ENCODE data around the gene EDIL3. TPM values are rescaled to one million over a fixed set of nuclear protein-coding genes. Genes with fewer than 3 reads are reported as not detected.

The EDIL3 gene
- total RNA-seq, 2 donors from 2014 or later = 2.2 to 17.5 TPM

DNA sequence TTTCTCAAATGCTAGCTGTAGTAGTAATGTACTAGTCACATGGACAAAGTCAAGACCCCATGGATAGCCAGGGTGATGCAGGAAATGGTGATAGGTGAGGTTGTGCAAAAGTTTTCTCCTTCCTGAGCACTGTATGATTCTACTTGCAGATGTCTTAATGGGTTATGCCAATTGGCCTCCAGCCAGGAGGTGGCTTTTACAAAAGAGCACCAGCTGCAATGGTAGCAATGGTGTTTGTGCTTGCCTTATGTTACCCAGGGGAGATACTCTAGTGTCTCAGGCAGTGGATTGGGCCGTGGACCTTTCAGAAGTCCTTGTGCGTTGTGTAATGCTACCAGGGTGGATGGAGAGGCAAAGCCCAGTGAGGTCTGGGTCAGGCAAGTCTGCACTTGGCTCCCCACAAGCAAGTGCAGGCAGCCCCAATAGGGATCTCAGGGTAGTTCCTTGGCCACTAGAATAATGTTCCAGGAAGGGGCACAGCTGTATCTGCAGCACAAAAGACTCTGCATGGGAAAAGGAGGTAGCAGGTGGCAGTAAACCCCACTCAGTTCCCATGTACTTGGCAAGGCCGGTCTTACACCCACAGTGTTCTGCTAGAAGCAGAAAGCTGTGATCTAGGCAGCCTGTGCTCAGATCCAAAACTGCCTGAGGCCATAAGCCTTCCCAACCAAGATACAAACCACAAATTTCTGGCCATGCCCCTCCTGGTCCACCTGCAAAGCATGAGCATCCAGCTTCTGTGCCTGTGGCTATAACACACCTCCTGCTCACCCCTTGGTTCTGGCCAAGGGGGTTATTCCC, 46.4 kb upstream of the EDIL3 start:
- 80 to 89% methylated on average over 1 to 3 of the region's 3 CpGs for WGBS, 2 experiments (ENCODE audit: insufficient coverage in 1 of 2, insufficient read length in 1 of 2)
- Mint-ChIP-seq H3K27ac (no peak overlapping the region), H3K4me3 (no peak overlapping the region), H3K9me3 (peaks cover 2% of the 10 kb centered on the region), H3K36me3 (ENCODE audit: low read depth) (no peaks in the 10 kb centered on the region), H3K27me3 (ENCODE audit: insufficient read depth) (no peaks in the 10 kb centered on the region), H3K4me1 (no peaks in the 10 kb centered on the region)
- TF ChIP-seq, protein P1, sequence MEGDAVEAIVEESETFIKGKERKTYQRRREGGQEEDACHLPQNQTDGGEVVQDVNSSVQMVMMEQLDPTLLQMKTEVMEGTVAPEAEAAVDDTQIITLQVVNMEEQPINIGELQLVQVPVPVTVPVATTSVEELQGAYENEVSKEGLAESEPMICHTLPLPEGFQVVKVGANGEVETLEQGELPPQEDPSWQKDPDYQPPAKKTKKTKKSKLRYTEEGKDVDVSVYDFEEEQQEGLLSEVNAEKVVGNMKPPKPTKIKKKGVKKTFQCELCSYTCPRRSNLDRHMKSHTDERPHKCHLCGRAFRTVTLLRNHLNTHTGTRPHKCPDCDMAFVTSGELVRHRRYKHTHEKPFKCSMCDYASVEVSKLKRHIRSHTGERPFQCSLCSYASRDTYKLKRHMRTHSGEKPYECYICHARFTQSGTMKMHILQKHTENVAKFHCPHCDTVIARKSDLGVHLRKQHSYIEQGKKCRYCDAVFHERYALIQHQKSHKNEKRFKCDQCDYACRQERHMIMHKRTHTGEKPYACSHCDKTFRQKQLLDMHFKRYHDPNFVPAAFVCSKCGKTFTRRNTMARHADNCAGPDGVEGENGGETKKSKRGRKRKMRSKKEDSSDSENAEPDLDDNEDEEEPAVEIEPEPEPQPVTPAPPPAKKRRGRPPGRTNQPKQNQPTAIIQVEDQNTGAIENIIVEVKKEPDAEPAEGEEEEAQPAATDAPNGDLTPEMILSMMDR (conservative IDR thresholded peaks at IDR 0.05) = no peak
- no peak for DNase-seq
- Histone ChIP-seq H3K4me1 (ENCODE audit: control insufficient read depth, insufficient read depth, low read length) (no peaks in the 10 kb centered on the region), H3K27me3 (ENCODE audit: control insufficient read depth, insufficient read depth, low read length, poor library complexity, severe bottlenecking) (no peaks in the 10 kb centered on the region), H3K9me3 (ENCODE audit: control insufficient read depth, low read length) (peaks cover 4% of the 10 kb centered on the region), H3K4me3 (ENCODE audit: low read length) (no peak overlapping the region), H3K36me3 (ENCODE audit: control insufficient read depth, insufficient read depth, low read length) (no peaks in the 10 kb centered on the region), H3K9ac (ENCODE audit: extremely low read depth, low read length, poor library complexity, severe bottlenecking) (no peak overlapping the region), H3K27ac (ENCODE audit: low read depth, low read length) (no peak overlapping the region)

DNA sequence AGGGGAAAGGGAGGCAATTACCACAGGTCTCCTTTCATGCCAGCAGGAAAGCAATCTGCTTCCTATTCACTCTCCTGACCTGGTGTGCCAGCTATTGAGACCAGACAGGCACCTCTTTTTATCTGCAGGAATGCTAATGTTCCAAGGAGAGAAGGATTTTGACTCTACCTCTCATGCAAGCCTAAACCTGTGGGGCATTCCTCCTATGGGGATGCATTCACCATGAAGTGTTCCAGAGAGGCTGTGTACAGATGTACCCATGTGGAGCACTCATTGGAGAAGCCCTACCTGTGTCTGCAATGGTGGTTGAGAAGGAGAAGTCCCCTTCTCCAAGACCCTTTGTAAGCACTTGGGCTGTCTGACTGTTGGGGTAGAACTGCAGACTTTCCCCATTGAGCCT, 45.4 kb upstream of the EDIL3 start:
- Mint-ChIP-seq H3K36me3 (ENCODE audit: low read depth) (no peaks in the 10 kb centered on the region), H3K4me3 (no peak overlapping the region), H3K27ac (no peak overlapping the region), H3K9me3 (no peaks in the 10 kb centered on the region), H3K27me3 (ENCODE audit: insufficient read depth) (no peaks in the 10 kb centered on the region), H3K4me1 (peaks cover 8% of the 10 kb centered on the region)
- H3K27me3 ChIP-seq (ENCODE audit: control insufficient read depth, insufficient read depth, low read length, poor library complexity, severe bottlenecking) = no peaks in the 10 kb centered on the region
- TF ChIP-seq, protein P1 (conservative IDR thresholded peaks at IDR 0.05) = no peak
- H3K4me1 ChIP-seq (ENCODE audit: control insufficient read depth, insufficient read depth, low read length) = peaks cover 4% of the 10 kb centered on the region
- DNase-seq = no peak
- no peak overlapping the region for H3K27ac ChIP-seq (ENCODE audit: low read depth, low read length)
- no peaks in the 10 kb centered on the region for H3K36me3 ChIP-seq (ENCODE audit: control insufficient read depth, insufficient read depth, low read length)
- no peak overlapping the region for H3K4me3 ChIP-seq (ENCODE audit: low read length)
- H3K9me3 ChIP-seq (ENCODE audit: control insufficient read depth, low read length) = no peaks in the 10 kb centered on the region
- no peak overlapping the region for H3K9ac ChIP-seq (ENCODE audit: extremely low read depth, low read length, poor library complexity, severe bottlenecking)

DNA sequence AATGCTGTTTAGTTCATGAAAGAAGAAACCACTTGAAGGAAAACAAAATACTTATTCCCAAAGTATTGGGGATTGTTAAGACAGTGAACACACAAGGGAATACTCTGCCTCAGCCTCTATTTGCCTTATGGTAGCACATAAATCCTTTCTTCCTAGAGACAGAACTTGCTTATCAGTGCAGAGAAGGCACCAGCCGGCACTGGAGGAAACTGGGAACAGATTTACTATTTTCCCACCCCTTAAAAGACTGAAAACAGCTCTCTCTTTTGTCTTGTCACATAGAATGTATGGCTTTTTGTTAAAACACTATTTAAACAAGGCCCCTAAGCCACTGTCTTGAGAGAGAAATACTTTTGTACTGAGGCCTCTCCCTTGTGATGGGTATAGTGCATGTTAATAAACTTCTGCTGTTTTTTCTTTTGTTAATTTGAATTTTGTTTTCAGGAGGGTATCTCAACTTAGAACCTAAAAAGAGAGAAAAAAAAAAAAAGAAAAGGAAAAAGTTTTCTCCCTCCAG, 40.7 kb upstream of the EDIL3 start:
- TF ChIP-seq, protein P1 (conservative IDR thresholded peaks at IDR 0.05) = no peak
- no peak overlapping the region for H3K9ac ChIP-seq (ENCODE audit: extremely low read depth, low read length, poor library complexity, severe bottlenecking)
- H3K4me1 ChIP-seq (ENCODE audit: control insufficient read depth, insufficient read depth, low read length) = peaks cover 5% of the 10 kb centered on the region
- no peaks in the 10 kb centered on the region for H3K36me3 ChIP-seq (ENCODE audit: control insufficient read depth, insufficient read depth, low read length)
- WGBS, 2 experiments (ENCODE audit: insufficient coverage in 1 of 2, insufficient read length in 1 of 2) = 53 to 67% methylated on average over 1 of the region's 1 CpG
- Mint-ChIP-seq H3K4me3 (no peak overlapping the region), H3K27ac (peak overlapping the region; percentile 26), H3K4me1 (peaks cover 9% of the 10 kb centered on the region), H3K27me3 (ENCODE audit: insufficient read depth) (no peaks in the 10 kb centered on the region), H3K9me3 (no peaks in the 10 kb centered on the region), H3K36me3 (ENCODE audit: low read depth) (no peaks in the 10 kb centered on the region)
- H3K27me3 ChIP-seq (ENCODE audit: control insufficient read depth, insufficient read depth, low read length, poor library complexity, severe bottlenecking) = no peaks in the 10 kb centered on the region
- no peaks in the 10 kb centered on the region for H3K9me3 ChIP-seq (ENCODE audit: control insufficient read depth, low read length)
- no peak overlapping the region for H3K4me3 ChIP-seq (ENCODE audit: low read length)
- DNase-seq = no peak
- no peak overlapping the region for H3K27ac ChIP-seq (ENCODE audit: low read depth, low read length)

Measured in endodermal cell (in vitro differentiated cells).